Stimulated activated CD4-positive, alpha-beta T cell treated with anti-CD3 and anti-CD28 coated beads, Interleukin-2, amount 100 ng/mL, for 24 hours (primary cell): ENCODE measurements around the gene FAM227A.
A peak's percentile ranks its signal among the peaks of the same experiment; 100 is the strongest.
"Not testable (repeated sequence)": the region's sequence is repeated elsewhere in the genome, so short reads cannot be mapped to it uniquely, and the experiment has no call there.

Source experiments
- DNase-seq, 2 donors: peaks; one replicate each; pipeline ENCODE4 v3.0.0-alpha.2; 2020

Gene FAM227A

GRCh38 chr22:38657045-38657909 is 1.1 kb upstream of the FAM227A start:
- DNase-seq, result peak; percentile 34 to 51

GRCh38 chr22:38655519-38656255 is 505 bp downstream of the FAM227A start:
- DNase-seq, result peak in 1 of 2 donors; percentile 4

- no peak for DNase-seq
These were observed 2.5 kb downstream of the FAM227A start for GRCh38 chr22:38653741-38654140.

GRCh38 chr22:38652859-38653258 is 3.3 kb downstream of the FAM227A start:
- no peak for DNase-seq

GRCh38 chr22:38649841-38650522 is 6.2 kb downstream of the FAM227A start:
- no peak for DNase-seq

- DNase-seq, result no peak
These were observed 10.8 kb downstream of the FAM227A start for GRCh38 chr22:38645430-38645829.

- DNase-seq, result not testable (repeated sequence)
These were observed 11.9 kb downstream of the FAM227A start for GRCh38 chr22:38644245-38644644.

- DNase-seq, result no peak
These were observed 14.6 kb downstream of the FAM227A start for GRCh38 chr22:38641476-38642040.

- no peak for DNase-seq
These were observed 17.5 kb downstream of the FAM227A start for GRCh38 chr22:38638728-38639127.

GRCh38 chr22:38638216-38638615 is 18.0 kb downstream of the FAM227A start:
- DNase-seq, result no peak

GRCh38 chr22:38632528-38632927 is 23.7 kb downstream of the FAM227A start:
- DNase-seq, result no peak

GRCh38 chr22:38631724-38632123 is 24.5 kb downstream of the FAM227A start:
- no peak for DNase-seq

GRCh38 chr22:38629108-38629507 is 27.1 kb downstream of the FAM227A start:
- no peak for DNase-seq

GRCh38 chr22:38628444-38628843 is 27.7 kb downstream of the FAM227A start:
- DNase-seq, result no peak

- DNase-seq, result no peak
These were observed 32.8 kb downstream of the FAM227A start for GRCh38 chr22:38623351-38623750.

GRCh38 chr22:38618682-38619081 is 37.5 kb downstream of the FAM227A start:
- DNase-seq, result no peak

- no peak for DNase-seq
These were observed 37.9 kb downstream of the FAM227A start for GRCh38 chr22:38618258-38618657.

- not testable (repeated sequence) for DNase-seq
These were observed 41.2 kb downstream of the FAM227A start for GRCh38 chr22:38615064-38615405.

GRCh38 chr22:38614332-38615063 is 41.7 kb downstream of the FAM227A start:
- no peak for DNase-seq

GRCh38 chr22:38613588-38613987 is 42.6 kb downstream of the FAM227A start:
- no peak for DNase-seq

GRCh38 chr22:38612217-38613006 is 43.8 kb downstream of the FAM227A start:
- DNase-seq, result no peak

GRCh38 chr22:38611559-38611958 is 44.6 kb downstream of the FAM227A start:
- DNase-seq, result no peak
